Stimulated activated CD8-positive, alpha-beta memory T cell treated with anti-CD3 and anti-CD28 coated beads, Interleukin-7, amount 100 ng/mL, for 24 hours (primary cell): Measurements from ENCODE around the gene C16orf89.
A peak's percentile ranks its signal among the peaks of the same experiment; 100 is the strongest.
"Not testable (repeated sequence)": the region's sequence is repeated elsewhere in the genome, so short reads cannot be mapped to it uniquely, and the experiment has no call there.

ENCODE experiments used
- DNase-seq: peaks from one replicate; pipeline ENCODE4 v3.0.0-alpha.2; 2020; ENCODE audit warnings: low read depth

C16orf89 gene

GRCh38 chr16:5065813-5066212 lies at the start of gene C16orf89:
Gene C16orf89 (minus strand): TSS chr16:5065956. CDS start chr16:5065908, 48 bp downstream.
- DNase-seq: no peak

- DNase-seq: not testable (repeated sequence)
These were observed 45.2 kb upstream of the C16orf89 start for GRCh38 chr16:5110933-5111332.

DNA sequence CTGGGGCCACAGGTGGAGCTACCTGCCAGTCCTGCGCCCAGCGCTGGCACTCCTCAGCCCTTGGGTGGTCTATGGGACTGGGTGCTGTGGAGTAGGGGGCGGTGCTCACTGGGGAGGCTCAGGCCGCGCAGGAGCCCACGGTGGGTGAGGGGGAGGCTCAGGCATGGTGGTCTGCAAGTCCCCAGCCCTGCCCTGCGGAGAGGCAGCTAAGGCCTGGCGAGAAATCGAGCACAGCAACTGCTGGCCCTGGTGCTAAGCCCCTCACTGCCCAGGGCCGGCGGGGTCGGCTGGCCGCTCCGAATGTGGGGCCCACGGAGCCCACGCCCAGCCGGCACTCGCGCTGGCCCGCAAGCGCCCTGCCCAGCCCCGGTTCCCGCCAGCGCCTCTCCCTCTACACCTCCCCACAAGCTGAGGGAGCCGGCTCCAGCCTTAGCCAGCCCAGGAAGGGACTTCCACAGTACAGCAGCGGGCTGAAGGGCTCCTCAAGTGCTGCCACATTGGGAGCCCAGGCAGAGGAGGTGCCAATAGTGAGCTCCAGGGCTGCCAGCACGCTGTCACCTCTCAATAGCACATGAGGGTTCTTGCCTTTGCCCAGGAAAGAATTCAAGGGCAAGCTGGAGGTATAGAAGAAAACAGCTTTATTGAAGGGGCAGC lies 42.9 kb upstream of the C16orf89 start:
- no peak for DNase-seq

DNA sequence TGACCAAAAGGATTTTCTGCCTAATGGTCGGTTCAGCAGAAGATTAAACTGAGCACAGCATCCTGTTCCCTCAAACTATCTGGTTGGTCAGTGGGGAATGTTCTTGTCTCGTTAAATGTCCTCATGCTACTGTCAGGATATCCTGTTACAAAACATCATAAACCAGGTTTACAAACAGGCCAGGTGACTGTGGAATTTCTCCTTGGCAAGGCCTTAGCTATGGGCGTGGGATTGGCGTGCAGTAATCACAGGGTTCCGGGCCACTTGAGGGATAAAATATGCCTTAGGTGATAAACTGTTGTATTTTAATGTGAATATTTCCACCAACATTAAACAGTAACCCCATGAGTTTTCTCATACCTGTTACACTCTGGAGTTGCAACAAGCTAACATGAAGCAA lies 39.3 kb upstream of the C16orf89 start:
- not testable (repeated sequence) for DNase-seq

DNA sequence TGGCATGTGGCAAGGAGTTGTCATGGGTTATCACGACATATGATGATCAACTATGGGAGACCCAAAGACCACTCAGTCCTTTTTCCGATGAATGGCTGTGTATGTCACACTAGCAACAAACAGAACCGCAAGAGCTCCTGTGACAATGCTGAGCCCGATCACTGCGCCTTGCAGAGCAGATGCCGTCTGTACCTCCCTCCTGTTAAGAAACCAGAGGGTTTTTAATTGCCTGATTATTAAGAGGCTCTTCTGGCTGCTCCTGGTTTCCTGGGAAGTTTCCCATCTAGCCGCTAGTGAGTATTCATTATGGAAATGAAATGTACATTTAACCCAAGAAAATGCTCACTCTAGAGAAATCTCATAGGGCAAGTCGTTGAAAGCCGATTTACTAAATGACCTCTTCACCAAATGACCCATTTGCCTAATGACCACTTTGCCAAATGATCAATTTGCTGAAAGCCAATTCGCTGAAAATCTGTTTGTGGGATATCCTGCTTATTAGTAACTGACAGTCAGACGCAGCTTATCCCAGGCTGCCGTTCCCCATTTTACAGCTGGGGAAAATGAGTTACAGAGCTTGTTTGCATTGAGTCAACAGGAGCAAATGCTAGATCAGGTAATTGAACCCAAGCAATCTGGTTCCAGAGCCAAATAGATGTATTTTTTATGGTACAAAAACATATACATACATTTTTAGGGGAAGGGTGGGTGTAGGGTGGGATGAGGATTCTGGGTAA lies 37.7 kb upstream of the C16orf89 start:
- DNase-seq: not testable (repeated sequence)

GRCh38 chr16:5099174-5099573 lies 33.4 kb upstream of the C16orf89 start:
- not testable (repeated sequence) for DNase-seq

- DNase-seq: not testable (repeated sequence)
These were observed 32.7 kb upstream of the C16orf89 start for GRCh38 chr16:5098221-5099159.

GRCh38 chr16:5097470-5098220 lies 31.9 kb upstream of the C16orf89 start, which contains the start of gene EEF2KMT:
Gene EEF2KMT (minus strand): TSS chr16:5097795. CDS start chr16:5097739, 56 bp downstream.
- peak; percentile 94 for DNase-seq

GRCh38 chr16:5097061-5097469 lies 31.3 kb upstream of the C16orf89 start:
- not testable (repeated sequence) for DNase-seq

- DNase-seq: not testable (repeated sequence)
These were observed 30.8 kb upstream of the C16orf89 start for GRCh38 chr16:5096437-5097060.

GRCh38 chr16:5095145-5095830 lies 29.5 kb upstream of the C16orf89 start:
- not testable (repeated sequence) for DNase-seq

GRCh38 chr16:5093746-5094145 lies 28.0 kb upstream of the C16orf89 start:
- not testable (repeated sequence) for DNase-seq

GRCh38 chr16:5093081-5093480 lies 27.3 kb upstream of the C16orf89 start:
- not testable (repeated sequence) for DNase-seq

DNA sequence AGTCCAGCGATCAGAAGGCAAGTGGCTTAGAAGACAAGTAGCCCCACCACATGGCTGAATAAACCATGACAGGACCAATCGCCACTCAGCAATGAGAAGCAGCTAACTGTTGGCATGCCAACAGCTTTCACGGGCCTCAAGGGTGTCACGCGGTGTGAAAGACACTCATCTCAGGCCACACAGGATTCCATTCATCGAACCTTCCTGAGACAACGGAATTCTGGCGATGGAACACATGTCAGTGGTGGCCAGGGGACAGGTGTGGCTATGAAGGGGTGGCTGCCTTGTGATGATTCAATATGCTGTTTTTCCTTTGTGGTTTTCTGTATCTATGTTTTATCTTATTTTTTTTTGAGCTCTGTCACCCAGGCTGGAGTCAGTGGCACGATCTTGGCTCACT lies 24.8 kb upstream of the C16orf89 start:
- DNase-seq: not testable (repeated sequence)

GRCh38 chr16:5089911-5090555 lies 24.3 kb upstream of the C16orf89 start:
- not testable (repeated sequence) for DNase-seq

- not testable (repeated sequence) for DNase-seq
These were observed 23.2 kb upstream of the C16orf89 start for GRCh38 chr16:5088936-5089335.

DNA sequence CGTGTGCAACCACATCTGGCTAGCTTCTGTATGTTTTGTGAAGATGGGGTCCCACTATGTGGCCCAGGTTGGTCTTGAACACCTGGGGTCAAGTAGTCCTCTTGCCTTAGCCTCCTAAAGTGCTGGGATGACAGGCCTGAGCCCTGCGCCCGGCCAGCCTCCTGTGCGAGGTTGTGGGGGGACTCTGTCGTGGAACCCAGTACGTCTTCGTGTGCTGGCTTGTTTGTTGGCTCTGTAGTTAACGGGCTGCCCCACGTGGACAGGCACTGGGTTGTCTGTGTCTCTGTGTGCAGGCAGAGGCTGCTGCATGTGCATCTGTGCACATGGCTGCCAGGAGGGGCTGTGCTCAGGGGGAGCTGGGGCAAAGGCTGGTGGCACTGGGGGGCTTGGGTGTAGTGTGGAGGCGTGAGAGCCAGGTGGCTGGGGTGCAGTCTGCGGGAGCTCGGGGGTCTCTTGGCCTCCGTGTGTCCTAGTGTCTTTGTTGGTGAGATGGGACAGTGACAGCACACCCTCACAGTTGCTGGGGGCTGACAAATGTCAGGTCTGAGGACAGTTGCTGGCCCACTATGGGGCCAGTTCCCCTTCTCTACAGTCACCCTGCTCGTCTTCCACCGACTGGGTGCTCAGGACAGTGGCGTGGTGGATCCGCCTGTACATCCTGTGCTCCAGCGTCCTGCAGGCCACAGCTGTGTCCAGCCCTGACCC lies 22.5 kb upstream of the C16orf89 start:
- not testable (repeated sequence) for DNase-seq

DNA sequence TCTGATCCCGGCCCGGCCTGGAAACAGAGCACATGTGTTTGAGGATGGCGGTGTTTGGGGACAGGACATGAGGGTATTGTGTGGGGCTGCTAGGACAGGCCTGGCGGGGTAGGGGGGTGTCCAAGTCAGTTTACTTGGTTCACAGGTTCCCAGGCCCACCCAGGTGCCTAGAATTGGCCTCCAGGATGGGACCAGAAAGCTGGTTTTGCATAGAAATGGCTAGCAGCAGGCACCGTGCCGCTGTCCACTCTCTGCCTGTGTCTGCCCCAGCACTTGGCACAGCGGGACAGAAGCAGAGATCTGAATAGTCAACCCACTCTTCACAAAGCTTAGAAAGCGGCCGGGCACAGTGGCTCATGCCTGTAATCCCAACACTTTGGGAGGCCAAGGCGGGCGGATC lies 20.0 kb upstream of the C16orf89 start:
- DNase-seq: not testable (repeated sequence)

GRCh38 chr16:5084802-5085201 lies 19.0 kb upstream of the C16orf89 start:
- DNase-seq: peak; percentile 41
